ENCODE measurements around the gene SPATC1L.
"Not testable (repeated sequence)": the region's sequence is repeated elsewhere in the genome, so short reads cannot be mapped to it uniquely, and the experiment has no call there.

The SPATC1L gene

DNA sequence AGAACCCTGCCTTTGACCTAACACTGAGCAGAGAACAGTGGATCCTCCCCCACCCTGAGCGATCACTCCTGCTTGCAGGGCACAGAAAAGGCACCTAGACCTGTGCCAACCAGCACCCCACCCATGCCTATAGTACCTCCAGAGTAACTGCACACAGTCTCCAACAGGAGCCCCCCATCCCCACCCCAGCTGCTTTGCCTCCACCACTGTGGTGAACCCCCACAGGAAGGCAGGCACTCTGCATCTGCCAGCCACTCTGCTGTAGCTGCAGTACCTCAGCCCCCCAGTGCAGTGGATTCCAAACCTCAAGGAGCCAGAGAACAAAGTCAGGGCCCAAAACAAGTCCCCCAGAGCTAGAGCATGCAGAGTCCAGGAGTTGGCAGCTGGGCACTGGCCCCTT is 10.7 kb downstream of the SPATC1L start:
- no peaks in the 10 kb centered on the region for H3K27me3 ChIP-seq
- no peak overlapping the region for H3K4me2 ChIP-seq
- no peak for TF ChIP-seq Cebpa-rat (IDR thresholded peaks at IDR 0.05)

DNA sequence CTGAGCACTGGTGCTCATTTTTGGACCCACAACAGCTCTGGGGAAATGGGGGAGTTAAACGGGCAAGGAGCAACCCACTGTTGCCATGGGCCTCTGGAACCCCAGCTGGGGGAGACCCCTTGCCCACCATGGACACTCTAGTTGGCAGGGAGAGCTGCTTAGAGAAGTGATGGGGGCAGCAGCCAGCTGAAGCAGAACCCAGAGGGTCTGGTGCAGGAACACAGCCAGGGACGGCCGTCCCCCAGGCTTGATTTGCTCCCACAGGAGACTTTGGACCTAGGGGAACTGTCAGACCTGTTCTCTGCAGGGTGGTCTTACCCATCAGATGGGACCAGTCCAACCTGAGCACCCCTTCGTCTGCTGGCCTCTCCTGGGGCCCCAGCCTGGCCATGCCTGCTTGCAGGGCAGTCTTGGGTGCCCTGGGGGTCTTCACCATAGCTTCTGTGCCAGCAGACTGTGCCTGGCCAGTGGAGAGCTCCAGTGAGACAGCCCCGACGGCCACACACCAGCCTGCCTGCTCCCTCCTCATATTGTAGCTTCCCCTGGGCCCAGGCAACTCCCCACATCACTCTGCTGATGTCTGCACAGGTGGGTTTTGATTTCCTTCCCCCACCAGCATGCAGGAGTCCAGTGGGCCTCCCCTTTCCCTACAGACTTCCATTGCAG is 11.3 kb downstream of the SPATC1L start:
- no peaks in the 10 kb centered on the region for H3K27me3 ChIP-seq
- H3K4me1 ChIP-seq: 0 out of 20 replicates have a peak, but pooled peaks cover 0 to 5% (median 0%) of the 10 kb centered on the region in 10 experiments
- no peak overlapping the region for H3K9ac ChIP-seq
- no peak overlapping the region for H3K4me2 ChIP-seq
- no peak for TF ChIP-seq Cebpa-rat (IDR thresholded peaks at IDR 0.05)
- peaks cover 43 to 56% (median 49%) of the 10 kb centered on the region in 11 experiments for H3K9me3 ChIP-seq (replicated peaks in 1 of 11)
- peaks cover 0 to 11% (median 0%) of the 10 kb centered on the region in 11 experiments; a peak in 3 of 22 replicates for H4K20me1 ChIP-seq
- no peak overlapping the region for H3K4me3 ChIP-seq
- H3K27ac ChIP-seq: no peak overlapping the region
- H3K36me3 ChIP-seq: no peaks in the 10 kb centered on the region

More for the DNA sequence above, 10.7 kb downstream of the SPATC1L start:
- no peak overlapping the region for H3K27ac ChIP-seq
- peaks cover 43 to 56% (median 49%) of the 10 kb centered on the region in 11 experiments for H3K9me3 ChIP-seq (replicated peaks in 1 of 11)
- no peaks in the 10 kb centered on the region for H3K36me3 ChIP-seq
- 0 out of 20 replicates have a peak, but pooled peaks cover 0 to 5% (median 0%) of the 10 kb centered on the region in 10 experiments for H3K4me1 ChIP-seq
- H4K20me1 ChIP-seq: peaks cover 0 to 6% (median 0%) of the 10 kb centered on the region in 11 experiments; a peak in 2 of 22 replicates
- no peak overlapping the region for H3K9ac ChIP-seq
- no peak overlapping the region for H3K4me3 ChIP-seq

DNA sequence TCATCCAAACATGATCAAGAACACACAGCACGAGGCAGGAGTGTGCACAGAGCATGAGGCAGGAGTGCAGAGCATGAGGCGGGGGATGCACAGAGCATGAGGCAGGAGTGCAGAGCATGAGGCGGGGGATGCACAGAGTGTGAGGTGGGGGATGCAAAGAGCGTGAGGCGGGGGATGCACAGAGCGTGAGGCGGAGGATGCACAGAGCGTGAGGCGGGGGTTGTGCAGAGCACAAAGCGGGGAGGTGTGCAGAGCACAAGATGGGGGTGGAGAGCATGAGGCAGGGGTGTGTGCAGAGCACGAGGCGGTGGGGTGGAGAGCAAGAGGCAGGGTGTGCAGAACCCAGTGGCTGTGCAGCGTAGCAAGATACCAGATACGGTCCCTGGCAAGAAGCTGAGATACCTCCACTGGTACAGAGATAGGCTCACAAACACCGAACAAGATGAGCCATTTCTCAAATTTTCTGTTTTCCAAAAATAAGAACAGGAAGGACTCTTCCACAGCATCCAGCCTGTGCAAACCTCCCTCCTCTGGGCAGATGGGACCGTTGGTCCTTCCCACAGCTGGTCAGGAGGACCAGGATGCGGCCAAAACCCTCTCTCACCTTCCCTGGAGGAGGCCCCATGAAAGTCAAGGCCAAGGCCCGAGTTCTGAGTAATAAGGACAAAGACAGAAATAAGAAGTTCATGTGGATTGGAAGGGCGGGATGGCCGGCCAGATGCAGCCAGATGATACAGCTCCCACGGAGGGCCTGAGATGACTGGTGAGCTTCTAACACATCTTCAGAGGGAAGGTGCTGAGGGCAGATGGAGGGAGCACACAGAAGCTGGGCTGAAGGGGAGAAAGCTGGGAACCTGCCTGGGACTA is 12.0 kb downstream of the SPATC1L start:
- Histone ChIP-seq H4K20me1 (peaks cover 0 to 11% (median 0%) of the 10 kb centered on the region in 11 experiments; a peak in 3 of 22 replicates), H3K27ac (no peak overlapping the region), H3K4me3 (no peak overlapping the region), H3K4me2 (no peak overlapping the region), H3K9me3 (replicated peaks in 1 of 11) (peaks cover 41 to 49% (median 44%) of the 10 kb centered on the region in 11 experiments), H3K36me3 (no peaks in the 10 kb centered on the region), H3K27me3 (no peaks in the 10 kb centered on the region), H3K9ac (no peak overlapping the region), H3K4me1 (0 out of 20 replicates have a peak, but pooled peaks cover 0 to 5% (median 0%) of the 10 kb centered on the region in 10 experiments)
- no peak for TF ChIP-seq Cebpa-rat (IDR thresholded peaks at IDR 0.05)

DNA sequence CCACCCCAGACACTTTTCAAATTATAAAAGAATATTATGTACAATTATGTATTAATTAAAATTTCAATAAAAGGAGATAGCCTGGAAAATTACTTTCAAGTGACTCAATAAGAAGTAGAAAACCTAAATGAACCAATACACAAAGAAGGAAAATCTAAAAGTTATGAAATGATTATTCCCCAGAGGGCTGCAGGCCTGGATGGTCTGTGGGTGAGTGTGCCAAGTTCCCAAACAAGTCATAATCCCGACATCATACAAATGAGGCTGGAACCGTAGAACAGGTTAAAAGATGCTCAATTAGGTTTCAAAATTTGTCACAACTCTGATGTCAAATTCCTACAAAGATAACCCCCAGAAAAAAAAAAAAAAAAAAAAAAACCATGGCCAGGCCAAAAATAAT is 12.7 kb downstream of the SPATC1L start:
- no peak overlapping the region for H3K9ac ChIP-seq
- H3K27me3 ChIP-seq: no peaks in the 10 kb centered on the region
- H3K27ac ChIP-seq: no peak overlapping the region
- H3K9me3 ChIP-seq (replicated peaks in 1 of 11): peaks cover 35 to 42% (median 38%) of the 10 kb centered on the region in 11 experiments
- no peak for TF ChIP-seq Cebpa-rat (IDR thresholded peaks at IDR 0.05)
- H3K4me1 ChIP-seq: 0 out of 20 replicates have a peak, but pooled peaks cover 0 to 5% (median 0%) of the 10 kb centered on the region in 10 experiments
- H3K36me3 ChIP-seq: no peaks in the 10 kb centered on the region
- peaks cover 0 to 11% (median 0%) of the 10 kb centered on the region in 11 experiments; a peak in 3 of 22 replicates for H4K20me1 ChIP-seq
- H3K4me3 ChIP-seq: no peak overlapping the region
- no peak overlapping the region for H3K4me2 ChIP-seq

DNA sequence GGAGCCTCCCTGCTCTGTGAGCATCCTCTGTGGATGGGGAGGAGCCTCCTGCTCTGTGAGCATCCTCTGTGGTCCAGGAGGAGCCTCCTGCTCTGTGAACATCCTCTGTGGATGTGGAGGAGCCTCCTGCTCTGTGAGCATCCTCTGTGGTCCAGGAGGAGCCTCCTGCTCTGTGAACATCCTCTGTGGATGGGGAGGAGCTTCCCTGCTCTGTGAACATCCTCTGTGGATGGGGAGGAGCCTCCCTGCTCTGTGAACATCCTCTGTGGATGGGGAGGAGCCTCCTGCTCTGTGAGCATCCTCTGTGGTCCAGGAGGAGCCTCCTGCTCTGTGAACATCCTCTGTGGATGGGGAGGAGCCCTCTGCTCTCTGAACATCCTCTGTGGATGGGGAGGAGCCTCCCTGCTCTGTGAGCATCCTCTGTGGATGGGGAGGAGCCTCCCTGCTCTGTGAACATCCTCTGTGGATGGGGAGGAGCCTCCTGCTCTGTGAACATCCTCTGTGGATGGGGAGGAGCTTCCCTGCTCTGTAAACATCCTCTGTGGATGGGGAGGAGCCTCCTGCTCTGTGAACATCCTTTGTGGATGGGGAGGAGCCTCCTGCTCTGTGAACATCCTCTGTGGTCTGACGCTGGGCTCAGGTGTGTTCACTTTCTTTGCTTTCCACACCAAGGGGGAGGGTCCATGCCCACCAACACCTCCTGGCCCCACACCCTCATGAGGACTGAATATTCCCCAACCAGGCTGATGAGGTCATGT is 13.6 kb downstream of the SPATC1L start:
- not testable (repeated sequence) for H3K9ac ChIP-seq, H3K27ac ChIP-seq, H3K27me3 ChIP-seq, H3K4me2 ChIP-seq, H3K36me3 ChIP-seq, H3K4me1 ChIP-seq, H3K4me3 ChIP-seq
- H3K9me3 ChIP-seq (replicated peaks in 1 of 11): peaks cover 26 to 33% (median 29%) of the 10 kb centered on the region in 11 experiments
- H4K20me1 ChIP-seq: peaks cover 0 to 11% (median 0%) of the 10 kb centered on the region in 11 experiments; a peak in 3 of 22 replicates

DNA sequence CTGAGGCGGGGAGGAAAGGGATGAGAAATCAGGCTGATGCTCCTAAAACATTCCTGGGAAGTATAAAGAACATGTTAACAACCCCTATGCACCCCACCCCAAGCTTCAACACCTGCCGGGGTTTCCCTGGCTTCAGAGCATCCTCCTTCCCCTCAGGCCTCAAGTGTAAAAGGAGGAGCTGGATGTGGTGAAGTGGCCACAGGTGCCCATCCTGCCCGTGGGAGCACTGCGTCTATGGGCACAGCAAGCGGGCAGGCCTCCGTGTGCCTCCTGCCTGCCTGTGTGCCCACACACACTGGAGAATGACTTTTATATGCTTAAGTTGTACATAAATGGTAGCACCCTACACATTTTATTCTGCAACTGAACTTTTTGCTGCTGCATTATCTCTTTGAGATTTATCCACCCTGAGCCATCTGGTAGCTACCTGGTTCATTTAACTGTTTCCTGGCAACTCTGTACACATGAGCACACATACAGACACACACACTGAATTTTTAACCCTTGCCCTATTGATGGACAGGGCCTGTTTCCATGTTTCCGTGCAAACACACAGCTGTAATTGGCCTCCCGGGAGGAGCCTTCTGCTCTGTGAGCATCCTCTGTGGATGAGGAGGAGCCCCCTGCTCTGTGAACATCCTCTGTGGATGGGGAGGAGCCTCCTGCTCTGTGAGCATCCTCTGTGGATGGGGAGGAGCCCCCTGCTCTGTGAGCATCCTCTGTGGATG is 15.4 kb downstream of the SPATC1L start:
- H3K36me3 ChIP-seq: no peaks in the 10 kb centered on the region
- no peaks in the 10 kb centered on the region for H3K27me3 ChIP-seq
- no peak overlapping the region for H3K9ac ChIP-seq
- H3K4me3 ChIP-seq: no peak overlapping the region
- H3K4me2 ChIP-seq: no peak overlapping the region
- TF ChIP-seq Cebpa-rat (IDR thresholded peaks at IDR 0.05): no peak
- 0 out of 20 replicates have a peak, but pooled peaks cover 0 to 5% (median 0%) of the 10 kb centered on the region in 10 experiments for H3K4me1 ChIP-seq
- H3K27ac ChIP-seq: no peak overlapping the region
- H4K20me1 ChIP-seq: peaks cover 0 to 11% (median 0%) of the 10 kb centered on the region in 11 experiments; a peak in 3 of 22 replicates
- peaks cover 8 to 16% (median 11%) of the 10 kb centered on the region in 11 experiments for H3K9me3 ChIP-seq (replicated peaks in 1 of 11)

DNA sequence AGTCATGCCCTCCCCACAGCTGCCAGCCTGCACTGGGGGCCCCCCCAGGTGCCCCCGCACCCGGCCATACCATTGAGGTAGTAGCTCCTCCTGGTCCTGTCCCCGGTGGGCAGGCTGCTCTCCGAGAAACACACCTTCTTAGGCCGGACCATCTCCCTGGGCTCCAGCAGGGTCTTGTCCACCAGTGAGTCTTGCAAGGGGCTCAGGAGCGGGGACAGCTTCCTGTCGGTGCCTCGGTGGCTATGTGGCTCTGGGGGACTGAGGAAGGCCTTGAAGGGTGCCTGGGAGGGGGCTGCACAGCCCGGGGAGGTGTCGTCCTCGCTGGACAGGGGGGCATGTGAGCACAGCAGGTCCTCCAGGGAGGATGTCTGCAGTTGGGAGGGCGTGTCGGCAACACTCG is 16.0 kb downstream of the SPATC1L start:
- no peak for TF ChIP-seq Cebpa-rat (IDR thresholded peaks at IDR 0.05)
- Histone ChIP-seq H3K9me3 (replicated peaks in 1 of 11) (peaks cover 2 to 10% (median 6%) of the 10 kb centered on the region in 11 experiments; a peak in 19 of 22 replicates), H4K20me1 (peaks cover 0 to 11% (median 0%) of the 10 kb centered on the region in 11 experiments; a peak in 3 of 22 replicates), H3K4me2 (no peak overlapping the region), H3K4me1 (0 out of 20 replicates have a peak, but pooled peaks cover 0 to 5% (median 0%) of the 10 kb centered on the region in 10 experiments), H3K36me3 (no peaks in the 10 kb centered on the region), H3K27ac (no peak overlapping the region), H3K9ac (no peak overlapping the region), H3K27me3 (no peaks in the 10 kb centered on the region), H3K4me3 (no peak overlapping the region)

DNA sequence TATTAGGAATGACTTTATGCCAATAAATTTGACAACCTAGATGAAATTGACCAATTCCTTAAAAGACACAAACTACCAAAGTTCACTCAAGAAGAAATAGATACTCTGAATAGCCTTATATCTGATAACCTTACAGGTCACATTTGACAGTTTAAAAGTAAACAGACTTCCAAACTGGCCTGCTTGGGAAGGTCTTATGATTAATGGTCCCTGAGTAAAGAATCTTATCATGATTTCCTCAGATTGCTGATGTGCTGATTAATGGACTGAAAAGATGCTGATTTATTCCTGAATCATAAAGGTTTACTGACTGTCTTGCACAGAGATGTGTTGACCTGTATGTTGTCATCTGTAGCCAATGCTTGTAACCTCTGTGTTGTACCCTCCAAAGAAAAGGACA is 19.2 kb downstream of the SPATC1L start:
- no peaks in the 10 kb centered on the region for H3K4me1 ChIP-seq
- peaks cover 0 to 14% (median 11%) of the 10 kb centered on the region in 11 experiments; a peak in 15 of 22 replicates for H3K9me3 ChIP-seq (replicated peaks in 1 of 11)
- H3K36me3 ChIP-seq: peaks cover 0 to 8% (median 0%) of the 10 kb centered on the region in 11 experiments; a peak in 6 of 22 replicates
- peaks cover 0 to 11% (median 0%) of the 10 kb centered on the region in 11 experiments; a peak in 3 of 22 replicates for H4K20me1 ChIP-seq
- H3K27ac ChIP-seq: no peak overlapping the region
- H3K9ac ChIP-seq: no peak overlapping the region
- H3K4me2 ChIP-seq: no peak overlapping the region
- no peaks in the 10 kb centered on the region for H3K27me3 ChIP-seq
- TF ChIP-seq Cebpa-rat (IDR thresholded peaks at IDR 0.05): no peak
- no peak overlapping the region for H3K4me3 ChIP-seq
